ENCODE results near the gene PCGF5.

Gene PCGF5

DNA sequence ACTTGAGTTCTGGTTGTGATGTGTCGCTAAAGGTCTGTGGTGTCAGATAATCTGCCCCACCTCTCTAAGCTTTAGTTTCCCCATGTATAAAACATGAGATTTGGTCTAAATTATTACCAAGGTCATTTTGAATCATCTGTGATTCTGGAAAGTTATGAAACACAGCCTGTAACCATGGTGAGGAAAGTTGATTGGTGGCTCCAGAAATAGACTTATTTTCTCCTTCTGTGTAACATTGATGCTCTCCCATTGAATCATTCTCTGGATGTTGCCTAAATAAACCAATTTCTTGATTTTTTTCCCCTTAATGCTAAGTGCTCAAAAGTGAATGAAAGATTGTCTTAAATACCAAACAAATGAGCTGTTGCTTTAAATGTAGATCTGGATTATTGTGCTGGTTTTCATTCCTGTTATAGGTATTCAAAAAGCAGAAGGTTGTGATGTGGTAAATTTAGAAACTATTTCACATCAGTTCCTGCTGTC lies 30.0 kb upstream of the PCGF5 start:
- ChIA-PET CTCF (no interaction called here), POLR2A (no interaction called here)
- Histone ChIP-seq H3K36me3 (ENCODE audit: control insufficient read depth in 2 of 2, insufficient read depth in 1 of 2, low read length in 2 of 2) (no peaks in the 10 kb centered on the region), H3K4me3 (ENCODE audit: low read depth, low read length) (no peak overlapping the region), H3K4me1 (ENCODE audit: control insufficient read depth, insufficient read depth, low read length) (no peaks in the 10 kb centered on the region), H3K27ac (ENCODE audit: extremely low read depth, low read depth, low read length) (no peak overlapping the region), H3K9me3 (ENCODE audit: control insufficient read depth, insufficient read depth, low read depth, low read length) (no peaks in the 10 kb centered on the region)
- TF ChIP-seq ZNF830 (tag by site-specific recombination; IDR thresholded peaks at IDR 0.05; ENCODE audit: low read depth) (no peak), ZNF558 (tag by site-specific recombination; IDR thresholded peaks at IDR 0.05) (no peak), ZXDB (tag by site-specific recombination; IDR thresholded peaks at IDR 0.05) (no peak), ZEB2 (tag by site-specific recombination; IDR thresholded peaks at IDR 0.05) (no peak), ZNF19 (tag by site-specific recombination; IDR thresholded peaks at IDR 0.05; ENCODE audit: low read depth) (no peak), ZNF596 (tag by site-specific recombination; IDR thresholded peaks at IDR 0.05) (no peak), ZNF394 (tag by site-specific recombination; IDR thresholded peaks at IDR 0.05; ENCODE audit: borderline replicate concordance) (no peak), ZNF621 (tag by site-specific recombination; IDR thresholded peaks at IDR 0.05) (no peak), ZNF37A (tag by site-specific recombination; IDR thresholded peaks at IDR 0.05) (no peak), ZNF76 (tag by site-specific recombination; IDR thresholded peaks at IDR 0.05; ENCODE audit: borderline replicate concordance, low read depth) (no peak)
- TF ChIP-seq, protein P1, sequence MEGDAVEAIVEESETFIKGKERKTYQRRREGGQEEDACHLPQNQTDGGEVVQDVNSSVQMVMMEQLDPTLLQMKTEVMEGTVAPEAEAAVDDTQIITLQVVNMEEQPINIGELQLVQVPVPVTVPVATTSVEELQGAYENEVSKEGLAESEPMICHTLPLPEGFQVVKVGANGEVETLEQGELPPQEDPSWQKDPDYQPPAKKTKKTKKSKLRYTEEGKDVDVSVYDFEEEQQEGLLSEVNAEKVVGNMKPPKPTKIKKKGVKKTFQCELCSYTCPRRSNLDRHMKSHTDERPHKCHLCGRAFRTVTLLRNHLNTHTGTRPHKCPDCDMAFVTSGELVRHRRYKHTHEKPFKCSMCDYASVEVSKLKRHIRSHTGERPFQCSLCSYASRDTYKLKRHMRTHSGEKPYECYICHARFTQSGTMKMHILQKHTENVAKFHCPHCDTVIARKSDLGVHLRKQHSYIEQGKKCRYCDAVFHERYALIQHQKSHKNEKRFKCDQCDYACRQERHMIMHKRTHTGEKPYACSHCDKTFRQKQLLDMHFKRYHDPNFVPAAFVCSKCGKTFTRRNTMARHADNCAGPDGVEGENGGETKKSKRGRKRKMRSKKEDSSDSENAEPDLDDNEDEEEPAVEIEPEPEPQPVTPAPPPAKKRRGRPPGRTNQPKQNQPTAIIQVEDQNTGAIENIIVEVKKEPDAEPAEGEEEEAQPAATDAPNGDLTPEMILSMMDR (tag by site-specific recombination; IDR thresholded peaks at IDR 0.05), result no peak
- TF ChIP-seq, protein P2, sequence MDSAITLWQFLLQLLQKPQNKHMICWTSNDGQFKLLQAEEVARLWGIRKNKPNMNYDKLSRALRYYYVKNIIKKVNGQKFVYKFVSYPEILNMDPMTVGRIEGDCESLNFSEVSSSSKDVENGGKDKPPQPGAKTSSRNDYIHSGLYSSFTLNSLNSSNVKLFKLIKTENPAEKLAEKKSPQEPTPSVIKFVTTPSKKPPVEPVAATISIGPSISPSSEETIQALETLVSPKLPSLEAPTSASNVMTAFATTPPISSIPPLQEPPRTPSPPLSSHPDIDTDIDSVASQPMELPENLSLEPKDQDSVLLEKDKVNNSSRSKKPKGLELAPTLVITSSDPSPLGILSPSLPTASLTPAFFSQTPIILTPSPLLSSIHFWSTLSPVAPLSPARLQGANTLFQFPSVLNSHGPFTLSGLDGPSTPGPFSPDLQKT (IDR thresholded peaks at IDR 0.05; ENCODE audit: borderline replicate concordance, low read depth, low read length), result no peak
- TF ChIP-seq, protein P3, sequence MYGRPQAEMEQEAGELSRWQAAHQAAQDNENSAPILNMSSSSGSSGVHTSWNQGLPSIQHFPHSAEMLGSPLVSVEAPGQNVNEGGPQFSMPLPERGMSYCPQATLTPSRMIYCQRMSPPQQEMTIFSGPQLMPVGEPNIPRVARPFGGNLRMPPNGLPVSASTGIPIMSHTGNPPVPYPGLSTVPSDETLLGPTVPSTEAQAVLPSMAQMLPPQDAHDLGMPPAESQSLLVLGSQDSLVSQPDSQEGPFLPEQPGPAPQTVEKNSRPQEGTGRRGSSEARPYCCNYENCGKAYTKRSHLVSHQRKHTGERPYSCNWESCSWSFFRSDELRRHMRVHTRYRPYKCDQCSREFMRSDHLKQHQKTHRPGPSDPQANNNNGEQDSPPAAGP (tag by site-specific recombination; IDR thresholded peaks at IDR 0.05), result no peak

DNA sequence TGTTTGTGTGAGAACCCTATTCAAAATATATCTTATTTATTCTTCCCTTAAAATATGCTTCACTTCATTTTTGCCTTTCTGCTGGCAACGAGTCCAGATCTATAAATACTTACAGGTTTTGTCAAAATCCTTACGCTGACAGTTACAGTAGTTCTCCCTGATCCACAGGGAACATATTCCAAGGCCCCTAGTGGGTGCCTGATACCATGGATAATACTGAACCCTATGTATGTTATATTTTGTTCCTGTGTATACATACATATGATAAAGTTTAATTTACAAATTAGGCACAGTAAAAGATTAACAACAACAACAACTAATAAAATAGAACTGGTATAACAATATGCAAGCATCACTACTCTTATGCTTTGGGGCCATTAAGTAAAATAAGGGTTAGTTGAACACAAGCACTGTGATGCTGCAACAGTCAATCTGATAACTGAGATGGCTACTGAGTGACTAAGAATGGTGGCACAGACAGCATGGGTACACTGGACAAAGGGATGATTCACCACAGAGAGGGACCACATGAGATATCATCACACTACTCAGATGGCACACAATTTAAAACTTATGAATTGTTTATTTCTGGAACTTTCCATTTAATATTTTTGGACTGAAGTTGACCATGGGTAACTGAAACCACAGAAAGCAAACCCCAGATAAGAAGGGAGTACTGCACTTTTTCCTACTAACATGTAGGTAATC lies 29.4 kb upstream of the PCGF5 start:
- CTCF ChIA-PET, result interaction anchor here (0.8 kb wide), 1 partner anchor 10 kb away, joined by 4 read pairs; no protein-coding TSS in a partner anchor
- H3K4me3 ChIP-seq (ENCODE audit: low read depth, low read length), result no peak overlapping the region
- no peaks in the 10 kb centered on the region for H3K4me1 ChIP-seq (ENCODE audit: control insufficient read depth, insufficient read depth, low read length)
- TF ChIP-seq FEZF1 (tag by site-specific recombination; IDR thresholded peaks at IDR 0.05), result no peak
- TF ChIP-seq KLF16 (tag by site-specific recombination; IDR thresholded peaks at IDR 0.05), result no peak
- no peak for TF ChIP-seq ZNF394 (tag by site-specific recombination; IDR thresholded peaks at IDR 0.05; ENCODE audit: borderline replicate concordance)
- TF ChIP-seq ZSCAN23 (tag by site-specific recombination; IDR thresholded peaks at IDR 0.05), result no peak
- TF ChIP-seq SP2 (tag by site-specific recombination; IDR thresholded peaks at IDR 0.05), result no peak
- no peak overlapping the region for H3K27ac ChIP-seq (ENCODE audit: extremely low read depth, low read depth, low read length)
- H3K36me3 ChIP-seq (ENCODE audit: control insufficient read depth in 2 of 2, insufficient read depth in 1 of 2, low read length in 2 of 2), result no peaks in the 10 kb centered on the region
- POLR2A ChIA-PET, result no interaction called here
- no peaks in the 10 kb centered on the region for H3K9me3 ChIP-seq (ENCODE audit: control insufficient read depth, insufficient read depth, low read depth, low read length)

DNA sequence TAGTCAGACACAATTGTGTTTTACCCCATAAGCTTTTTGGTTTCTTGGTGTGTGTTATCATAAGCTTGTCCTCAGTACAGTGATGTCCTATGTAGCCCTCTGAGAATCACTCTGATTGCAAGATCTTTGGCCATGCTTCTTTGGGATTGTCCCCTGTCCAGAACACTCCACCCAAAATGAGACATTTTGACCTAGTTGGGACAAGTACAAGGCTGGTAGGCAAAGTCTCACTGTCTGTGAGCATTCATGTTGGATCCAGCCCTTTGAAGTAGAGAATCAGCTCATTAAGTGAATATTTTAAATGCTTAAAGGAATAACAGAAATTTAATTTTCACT lies 28.9 kb upstream of the PCGF5 start:
- ChIA-PET CTCF (interaction anchor here (0.8 kb wide), 1 partner anchor 9 kb away, joined by 4 read pairs; no protein-coding TSS in a partner anchor), POLR2A (no interaction called here)
- TF ChIP-seq, protein P4, sequence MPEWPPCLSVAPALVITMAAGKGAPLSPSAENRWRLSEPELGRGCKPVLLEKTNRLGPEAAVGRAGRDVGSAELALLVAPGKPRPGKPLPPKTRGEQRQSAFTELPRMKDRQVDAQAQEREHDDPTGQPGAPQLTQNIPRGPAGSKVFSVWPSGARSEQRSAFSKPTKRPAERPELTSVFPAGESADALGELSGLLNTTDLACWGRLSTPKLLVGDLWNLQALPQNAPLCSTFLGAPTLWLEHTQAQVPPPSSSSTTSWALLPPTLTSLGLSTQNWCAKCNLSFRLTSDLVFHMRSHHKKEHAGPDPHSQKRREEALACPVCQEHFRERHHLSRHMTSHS (tag by site-specific recombination; IDR thresholded peaks at IDR 0.05), result no peak
- TF ChIP-seq ZNF664 (tag by site-specific recombination; IDR thresholded peaks at IDR 0.05), result no peak
- no peak for TF ChIP-seq ZNF394 (tag by site-specific recombination; IDR thresholded peaks at IDR 0.05; ENCODE audit: borderline replicate concordance)
- TF ChIP-seq HOXA7 (CRISPR knock-in tag; IDR thresholded peaks at IDR 0.05; ENCODE audit: borderline replicate concordance), result no peak
- TF ChIP-seq ZNF24 (tag by site-specific recombination; IDR thresholded peaks at IDR 0.05), result no peak
- no peak for TF ChIP-seq ZNF658 (tag by site-specific recombination; IDR thresholded peaks at IDR 0.05)
- Histone ChIP-seq H3K9me3 (ENCODE audit: control insufficient read depth, insufficient read depth, low read depth, low read length) (no peaks in the 10 kb centered on the region), H3K36me3 (ENCODE audit: control insufficient read depth in 2 of 2, insufficient read depth in 1 of 2, low read length in 2 of 2) (no peaks in the 10 kb centered on the region), H3K27ac (ENCODE audit: extremely low read depth, low read depth, low read length) (no peak overlapping the region), H3K4me3 (ENCODE audit: low read depth, low read length) (no peak overlapping the region), H3K4me1 (ENCODE audit: control insufficient read depth, insufficient read depth, low read length) (no peaks in the 10 kb centered on the region)

All from HEK293 (cell line).